ENCODE data around the gene CDK18. TPM values are rescaled to one million over a fixed set of nuclear protein-coding genes. Genes with fewer than 3 reads are reported as not detected.

CDK18 gene
- total and polyA plus RNA-seq, 10 of the 15 experiments (the other 5 are each of a cell fraction or from before 2014, with no cell fraction given), result 0.13 to 4.4 (median 0.52) TPM; not detected in 2

DNA sequence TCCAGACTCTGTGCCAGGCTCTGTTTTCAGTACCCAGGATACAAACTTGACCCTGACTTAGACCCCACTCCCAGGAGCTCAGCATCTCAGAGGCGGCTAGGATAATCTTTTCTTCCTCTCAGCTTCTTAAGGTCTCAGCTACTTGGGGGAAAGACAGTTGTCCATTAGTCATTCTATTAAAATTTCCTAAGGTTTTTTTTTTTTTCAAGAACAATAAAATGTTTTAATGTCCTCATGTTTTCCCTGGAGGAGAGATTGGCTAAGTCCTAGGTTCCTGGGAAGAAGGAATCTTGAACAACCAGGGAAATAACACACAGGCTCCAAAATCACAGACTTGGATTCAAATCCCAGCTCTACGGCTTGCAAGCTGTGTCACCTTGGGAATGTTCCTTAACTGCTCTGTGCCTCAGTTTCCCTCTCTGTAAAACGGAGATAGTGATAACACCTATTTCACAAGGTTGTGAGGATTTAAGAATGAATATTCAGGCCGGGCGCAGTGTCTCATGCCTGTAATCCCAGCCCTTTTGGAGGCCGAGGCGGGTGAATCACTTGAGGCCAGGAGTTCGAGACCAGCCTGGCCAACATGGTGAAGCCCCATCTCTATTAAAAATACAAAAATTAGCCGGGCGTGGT is 33.0 kb downstream of the CDK18 start (continued):
- TF ChIP-seq, protein P1, sequence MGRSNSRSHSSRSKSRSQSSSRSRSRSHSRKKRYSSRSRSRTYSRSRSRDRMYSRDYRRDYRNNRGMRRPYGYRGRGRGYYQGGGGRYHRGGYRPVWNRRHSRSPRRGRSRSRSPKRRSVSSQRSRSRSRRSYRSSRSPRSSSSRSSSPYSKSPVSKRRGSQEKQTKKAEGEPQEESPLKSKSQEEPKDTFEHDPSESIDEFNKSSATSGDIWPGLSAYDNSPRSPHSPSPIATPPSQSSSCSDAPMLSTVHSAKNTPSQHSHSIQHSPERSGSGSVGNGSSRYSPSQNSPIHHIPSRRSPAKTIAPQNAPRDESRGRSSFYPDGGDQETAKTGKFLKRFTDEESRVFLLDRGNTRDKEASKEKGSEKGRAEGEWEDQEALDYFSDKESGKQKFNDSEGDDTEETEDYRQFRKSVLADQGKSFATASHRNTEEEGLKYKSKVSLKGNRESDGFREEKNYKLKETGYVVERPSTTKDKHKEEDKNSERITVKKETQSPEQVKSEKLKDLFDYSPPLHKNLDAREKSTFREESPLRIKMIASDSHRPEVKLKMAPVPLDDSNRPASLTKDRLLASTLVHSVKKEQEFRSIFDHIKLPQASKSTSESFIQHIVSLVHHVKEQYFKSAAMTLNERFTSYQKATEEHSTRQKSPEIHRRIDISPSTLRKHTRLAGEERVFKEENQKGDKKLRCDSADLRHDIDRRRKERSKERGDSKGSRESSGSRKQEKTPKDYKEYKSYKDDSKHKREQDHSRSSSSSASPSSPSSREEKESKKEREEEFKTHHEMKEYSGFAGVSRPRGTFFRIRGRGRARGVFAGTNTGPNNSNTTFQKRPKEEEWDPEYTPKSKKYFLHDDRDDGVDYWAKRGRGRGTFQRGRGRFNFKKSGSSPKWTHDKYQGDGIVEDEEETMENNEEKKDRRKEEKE (IDR thresholded peaks at IDR 0.05), result no peak
- no peak for TF ChIP-seq RELA (IDR thresholded peaks at IDR 0.05; ENCODE audit: borderline replicate concordance, partially characterized antibody)

DNA sequence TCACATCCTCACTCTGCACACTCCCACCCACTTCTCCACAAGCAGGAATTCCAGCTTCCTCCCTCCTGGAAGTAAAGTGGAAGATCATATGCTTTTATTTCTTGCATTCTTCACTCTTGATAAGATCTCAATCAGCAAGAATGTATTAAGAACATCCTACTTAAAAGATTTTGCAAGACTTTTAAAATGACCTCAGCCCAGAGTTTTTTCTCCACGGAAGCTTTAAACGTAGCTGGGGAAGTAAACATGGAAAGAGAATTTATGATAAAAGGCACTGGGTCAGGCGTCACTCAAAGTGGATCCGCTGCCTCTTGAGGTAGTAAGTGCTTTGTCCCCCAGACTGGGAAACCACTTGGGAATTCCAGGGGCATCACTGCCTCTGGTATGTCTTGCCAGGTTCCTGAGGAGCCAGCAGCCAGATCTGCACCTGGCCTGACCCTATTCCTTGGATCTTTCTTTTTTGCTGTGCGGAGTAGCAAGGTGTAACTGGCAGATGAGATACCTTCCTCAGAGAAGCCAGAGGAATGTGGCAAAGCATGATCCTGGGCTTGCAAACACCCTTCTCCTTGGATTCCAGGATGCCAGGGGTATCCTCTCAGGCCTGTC is 33.9 kb downstream of the CDK18 start:
- TF ChIP-seq ZNF207 (IDR thresholded peaks at IDR 0.05; ENCODE audit: borderline replicate concordance), result no peak
- no peak for TF ChIP-seq CREB1 (IDR thresholded peaks at IDR 0.05; ENCODE audit: low read depth)
- TF ChIP-seq KLF5 (IDR thresholded peaks at IDR 0.05; ENCODE audit: partially characterized antibody), result no peak
- TF ChIP-seq, protein P2, sequence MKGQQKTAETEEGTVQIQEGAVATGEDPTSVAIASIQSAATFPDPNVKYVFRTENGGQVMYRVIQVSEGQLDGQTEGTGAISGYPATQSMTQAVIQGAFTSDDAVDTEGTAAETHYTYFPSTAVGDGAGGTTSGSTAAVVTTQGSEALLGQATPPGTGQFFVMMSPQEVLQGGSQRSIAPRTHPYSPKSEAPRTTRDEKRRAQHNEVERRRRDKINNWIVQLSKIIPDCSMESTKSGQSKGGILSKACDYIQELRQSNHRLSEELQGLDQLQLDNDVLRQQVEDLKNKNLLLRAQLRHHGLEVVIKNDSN (IDR thresholded peaks at IDR 0.05; ENCODE audit: borderline replicate concordance, extremely low read length, insufficient read depth, low read depth, low read length), result no peak
- TF ChIP-seq BCL11A (IDR thresholded peaks at IDR 0.05; ENCODE audit: low read depth, low read length), result no peak
- TF ChIP-seq BHLHE40 (IDR thresholded peaks at IDR 0.05; ENCODE audit: borderline replicate concordance in 1 of 2, low read depth in 2 of 2, low read length in 1 of 2), result no peak
- TF ChIP-seq TCF12 (IDR thresholded peaks at IDR 0.05; ENCODE audit: low read depth, low read length), result no peak
- no peak for TF ChIP-seq EP300 (IDR thresholded peaks at IDR 0.05; ENCODE audit: borderline replicate concordance in 1 of 2, control insufficient read depth in 1 of 2, low read depth in 2 of 2, low read length in 2 of 2)
- TF ChIP-seq ASH2L (IDR thresholded peaks at IDR 0.05; ENCODE audit: borderline replicate concordance, low read depth), result no peak
- no peak for TF ChIP-seq SIX5 (IDR thresholded peaks at IDR 0.05; ENCODE audit: low read depth, low read length, severe bottlenecking)
- ATAC-seq, result no peak

More for the DNA sequence above, 33.9 kb downstream of the CDK18 start:
- Histone ChIP-seq H3K79me2 (ENCODE audit: control insufficient read depth, insufficient read depth, low read length) (no peaks in the 10 kb centered on the region), H2AFZ (ENCODE audit: control insufficient read depth, low read depth, low read length) (no peak overlapping the region), H3K9ac (ENCODE audit: control insufficient read depth, insufficient read depth, low read length) (no peak overlapping the region), H4K20me1 (ENCODE audit: control insufficient read depth, insufficient read depth) (no peaks in the 10 kb centered on the region), H3K4me1 (ENCODE audit: control insufficient read depth, insufficient read depth, low read length) (no peaks in the 10 kb centered on the region; the same call in 1 of the 2 replicates), H3K36me3 (ENCODE audit: control insufficient read depth in 2 of 2, insufficient read depth in 2 of 2, low read length in 1 of 2) (no peaks in the 10 kb centered on the region), H3K27ac (ENCODE audit: control insufficient read depth, insufficient read depth) (no peak overlapping the region), H3K4me3 (no peak overlapping the region), H3K9me3 (replicated peaks; ENCODE audit: control insufficient read depth, insufficient read depth, low read length) (no peaks in the 10 kb centered on the region), H3K27me3 (replicated peaks in 1 of 2; ENCODE audit: control insufficient read depth in 2 of 2, insufficient read depth in 2 of 2, low read length in 1 of 2) (peaks cover 0 to 1% of the 10 kb centered on the region in 2 experiments; a peak in 2 of 4 replicates), H3K4me2 (ENCODE audit: control insufficient read depth, insufficient read depth) (no peak overlapping the region)
- in situ Hi-C loops (cut with MboI), result no loop called here
- FAIRE-seq (no peak), DNase-seq (ENCODE audit: low read depth, low spot score) (no peak)
- intact Hi-C loops (cut with micrococcal nuclease; ENCODE audit: unreplicated experiment), result no loop called here
- WGBS (ENCODE audit: insufficient coverage, insufficient replicate concordance, low lambda C conversion rate, missing lambda C conversion rate), result 36% methylated on average over 5 of the region's 5 CpGs
- ChIA-PET SMC1A (ENCODE audit: uncharacterized antibody, unreplicated experiment) (interaction anchor here (1.0 to 1.9 kb wide), 3 partner anchors 14 to 119 kb away, joined by 3 to 4 read pairs (median 3); no protein-coding TSS in a partner anchor), CTCF (interaction anchor here (1.0 to 1.4 kb wide), 3 partner anchors 53 to 173 kb away, joined by 3 to 5 read pairs (median 3); no protein-coding TSS in a partner anchor), POLR2A (interaction anchor here (0.6 to 0.7 kb wide), 2 partner anchors 50 to 721 kb away, joined by 4 to 9 read pairs; no protein-coding TSS in a partner anchor), RAD21 (ENCODE audit: unreplicated experiment) (interaction anchor here (2.1 kb wide), 1 partner anchor 14 kb away, joined by 7 read pairs; no protein-coding TSS in a partner anchor)
- BruUV-seq (replicated peaks), result no TSS peak

All from GM12878 (cell line).